ENCODE measurements around the gene F5. TPM values are rescaled to one million over a fixed set of nuclear protein-coding genes. Genes with fewer than 3 reads are reported as not detected.

The F5 gene
- total and polyA plus RNA-seq, 2 of the 13 experiments (the other 11 are each of a cell fraction or from before 2014, with no cell fraction given) = 38.3 to 64.0 TPM

GRCh38 chr1:169608226-169608625 is 21.9 kb upstream of the F5 start (continued):
- TF ChIP-seq ZNF576 (CRISPR knock-in tag; IDR thresholded peaks at IDR 0.05) = no peak
- TF ChIP-seq SMC3 (IDR thresholded peaks at IDR 0.05; ENCODE audit: low read length) = no peak
- no peak for TF ChIP-seq NFE2L2 (IDR thresholded peaks at IDR 0.05; ENCODE audit: low read length)
- TF ChIP-seq ZNF816 (CRISPR knock-in tag; IDR thresholded peaks at IDR 0.05; ENCODE audit: borderline replicate concordance) = no peak
- TF ChIP-seq HNRNPK (IDR thresholded peaks at IDR 0.05; ENCODE audit: low read depth, low read length, poor library complexity, severe bottlenecking) = no peak
- TF ChIP-seq ZNF224 (CRISPR knock-in tag; IDR thresholded peaks at IDR 0.05) = no peak
- no peak for TF ChIP-seq TP53 (CRISPR knock-in tag; conservative IDR thresholded peaks at IDR 0.05)
- TF ChIP-seq CENPX (CRISPR knock-in tag; IDR thresholded peaks at IDR 0.05) = no peak

- 20% methylated on average over 5 of the region's 5 CpGs for WGBS (ENCODE audit: low lambda C conversion rate)
- ATAC-seq (peak; percentile 78), DNase-seq (ENCODE audit: low spot score) (no peak), FAIRE-seq (peak; percentile 32)
- Histone ChIP-seq H3K4me2 (ENCODE audit: low read depth, low read length) (no peak overlapping the region), H3K4me1 (ENCODE audit: insufficient read depth, low read length) (peaks cover 10% of the 10 kb centered on the region), H3K9me3 (ENCODE audit: low read length) (no peaks in the 10 kb centered on the region), H3K27ac (ENCODE audit: extremely low read length, insufficient read depth, low read length) (no peak overlapping the region), H3K4me3 (replicated peaks in 1 of 3; ENCODE audit: insufficient read depth in 1 of 3, low read depth in 2 of 3, low read length in 3 of 3) (no peak overlapping the region), H3K79me2 (ENCODE audit: insufficient read depth, low read length) (no peaks in the 10 kb centered on the region), H3K36me3 (replicated peaks in 1 of 2; ENCODE audit: control insufficient read depth in 1 of 2, insufficient read depth in 2 of 2, low read length in 2 of 2) (no peaks in the 10 kb centered on the region), H3K27me3 (ENCODE audit: control insufficient read depth in 1 of 2, insufficient read depth in 2 of 2, low read length in 2 of 2) (peaks cover 0 to 2% of the 10 kb centered on the region in 2 experiments; a peak in 1 of 5 replicates), H4K20me1 (ENCODE audit: insufficient read depth, low read length) (no peaks in the 10 kb centered on the region), H3K9ac (ENCODE audit: insufficient read depth, low read depth, low read length) (no peak overlapping the region), H2AFZ (ENCODE audit: low read length) (no peak overlapping the region)
- POLR2A ChIA-PET = no interaction called here
- BruUV-seq (replicated peaks) = no TSS peak
- in situ Hi-C loops (cut with HindIII; ENCODE audit: extremely low pct_ligation_motif_present, low pct_unique_long_range_greater_than_20kb) (loop anchor here (5.0 kb wide), 2 partner anchors 102 to 202 kb away; no protein-coding TSS in a partner anchor), intact Hi-C loops (cut with micrococcal nuclease; ENCODE audit: unreplicated experiment) (no loop called here)
- CTCF ChIA-PET (ENCODE audit: low intra/inter-chr PET ratio, low total read pairs) = no interaction called here
- TF ChIP-seq ZNF24 (IDR thresholded peaks at IDR 0.05) = peak; percentile 65; the same call in 1 of the 2 replicates
- TF ChIP-seq ZNF263 (CRISPR knock-in tag; IDR thresholded peaks at IDR 0.05) = no peak
Observed at GRCh38 chr1:169604781-169605560, 18.7 kb upstream of the F5 start.

Data from HepG2 (cell line).